ENCODE measurements around the gene EHD1.

Gene EHD1

GRCh38 chr11:64921384-64921783 lies 43.0 kb upstream of the EHD1 start:
- no peak overlapping the region for H3K4me3 ChIP-seq (ENCODE audit: low read length)
- no peak for DNase-seq (ENCODE audit: low read depth)
- no peak for TF ChIP-seq CTCF (conservative IDR thresholded peaks at IDR 0.05; ENCODE audit: low read length)

- no peak for TF ChIP-seq CTCF (conservative IDR thresholded peaks at IDR 0.05; ENCODE audit: low read length)
- DNase-seq (ENCODE audit: low read depth), result no peak
- no peak overlapping the region for H3K4me3 ChIP-seq (ENCODE audit: low read length)
Measured at GRCh38 chr11:64920124-64920523, 41.7 kb upstream of the EHD1 start.

GRCh38 chr11:64919627-64920026 lies 41.2 kb upstream of the EHD1 start:
- TF ChIP-seq CTCF (conservative IDR thresholded peaks at IDR 0.05; ENCODE audit: low read length), result no peak
- no peak for DNase-seq (ENCODE audit: low read depth)
- H3K4me3 ChIP-seq (ENCODE audit: low read length), result no peak overlapping the region

- DNase-seq (ENCODE audit: low read depth), result peak; percentile 73
- peak; percentile 47 for TF ChIP-seq CTCF (conservative IDR thresholded peaks at IDR 0.05; ENCODE audit: low read length)
- H3K4me3 ChIP-seq (ENCODE audit: low read length), result peak overlapping the region; percentile 55
Measured at GRCh38 chr11:64918017-64918416, 39.6 kb upstream of the EHD1 start.

GRCh38 chr11:64917663-64917995 lies 39.2 kb upstream of the EHD1 start:
- TF ChIP-seq CTCF (conservative IDR thresholded peaks at IDR 0.05; ENCODE audit: low read length), result no peak
- no peak for DNase-seq (ENCODE audit: low read depth)
- peak overlapping the region; percentile 55 for H3K4me3 ChIP-seq (ENCODE audit: low read length)

GRCh38 chr11:64916775-64917662 lies 38.6 kb upstream of the EHD1 start, which contains the start of gene ATG2A:
ATG2A (minus strand) TSS chr11:64917209; CDS start chr11:64917135, 74 bp downstream.
- TF ChIP-seq CTCF (conservative IDR thresholded peaks at IDR 0.05; ENCODE audit: low read length), result no peak
- peak within 1 kb of the TSS; percentile 99 for H3K4me3 ChIP-seq (ENCODE audit: low read length)
- peak; percentile 100 for DNase-seq (ENCODE audit: low read depth)

Measured in AG10803 (cell line).